Esophagus muscularis mucosa (tissue), 4 donors: ENCODE measurements around the gene METTL4. TPM values are rescaled to one million over a fixed set of nuclear protein-coding genes. Genes with fewer than 3 reads are reported as not detected.

Experiments
- DNase-seq: peaks from one replicate; pipeline ENCODE4 v3.0.0-alpha.2; 2017; ENCODE audit errors: extremely low spot score
- H3K27ac ChIP-seq, 4 donors: fragments of 200-600 bp; sonication (generic); replicated peaks in 1 of 4; 1 replicate in 3 of 4; 2 replicates in 1 of 4; pipeline ENCODE4 v1.5.1; 2016 to 2019; ENCODE audit warnings: mild to moderate bottlenecking in 1 of 4
- H3K27me3 ChIP-seq, 4 donors: fragments of 200-600 bp; sonication (generic); one replicate each; pipeline versions ENCODE4 v1.5.1 to v1.6.0; 2016 to 2019
- H3K36me3 ChIP-seq, 4 donors: fragments of 200-600 bp; sonication (generic); one replicate each; pipeline ENCODE4 v1.5.1; 2016 to 2019
- H3K4me1 ChIP-seq, 4 donors: fragments of 200-600 bp; sonication (generic); one replicate each; pipeline ENCODE4 v1.5.1; 2016 to 2019
- H3K4me3 ChIP-seq, 4 donors: fragments of 200-600 bp; sonication (generic); 1 replicate in 2 of 4; 2 replicates in 2 of 4; pipeline ENCODE4 v1.5.1; 2016 to 2019; ENCODE audit warnings: mild to moderate bottlenecking in 4 of 4, moderate library complexity in 1 of 4
- H3K9me3 ChIP-seq, 4 donors: fragments of 200-600 bp; sonication (generic); 1 replicate in 3 of 4; 2 replicates in 1 of 4; pipeline ENCODE4 v1.5.1; 2016 to 2019
- EP300 ChIP-seq: sonication (generic); formaldehyde crosslinking; IDR thresholded peaks from one replicate; pipeline ENCODE4 v1.6.1; 2017; ENCODE audit warnings: antibody characterized with exemption
- POLR2A ChIP-seq: fragments of 450-650 bp; IDR thresholded peaks from one replicate; pipeline ENCODE4 v1.6.1; 2017; ENCODE audit warnings: antibody characterized with exemption, moderate library complexity, mild to moderate bottlenecking, low read depth
- POLR2AphosphoS5 ChIP-seq, 2 donors: sonication (generic); formaldehyde crosslinking; IDR thresholded peaks; one replicate each; pipeline ENCODE4 v1.6.1; 2017; ENCODE audit warnings: antibody characterized with exemption in 2 of 2
- WGBS: methylation state at CpG from one replicate; pipeline ENCODE4 v1.1.5; 2018; 5-methylcytosine and 5-hydroxymethylcytosine counted together
- intact Hi-C: fragments of 100-400 bp; cut with DNase I; formaldehyde crosslinking; loops from one replicate; pipeline ENCODE4 v1.15.1; 2023
- total RNA-seq, 4 donors: library from RNA; depleted of rRNA; stranded (reverse); fragments of >200 nt; gene quantifications; one replicate each; pipeline versions ENCODE4 v1.1.0 to v1.2.1, GENCODE V29; 2016
- TF ChIP-seq, protein P1 (sequence below), 3 experiments: fragments of 200-600 bp in 2 of 3; fragments of 450-650 bp in 1 of 3; sonication (generic) in 2 of 3; IDR thresholded peaks; one replicate each; pipeline ENCODE4 v1.5.1; 2017 to 2019; ENCODE audit warnings: antibody characterized with exemption in 3 of 3, mild to moderate bottlenecking in 2 of 3, moderate library complexity in 1 of 3

Gene METTL4
- total RNA-seq, 4 donors from 2014 or later: 4.3 to 8.3 (median 5.7) TPM

- 28% methylated on average over 5 of the region's 5 CpGs for WGBS
- no peaks in the 10 kb centered on the region for H3K36me3 ChIP-seq
Measured at GRCh38 chr18:2572892-2573291, 1.6 kb upstream of the METTL4 start.

GRCh38 chr18:2572171-2572569 lies 865 bp upstream of the METTL4 start:
- no peaks in the 10 kb centered on the region for H3K9me3 ChIP-seq
- 7% methylated on average over 1 of the region's 1 CpG for WGBS
- intact Hi-C loops: loop anchor here (5.0 kb wide), 1 partner anchor 85 kb away; the partner anchor contains the start of gene SMCHD1
- H3K27me3 ChIP-seq: peaks cover 0 to 7% (median 0%) of the 10 kb centered on the region in 4 donors
- H3K27ac ChIP-seq: no peak overlapping the region
- H3K36me3 ChIP-seq: peaks cover 0 to under 1% (median 0%) of the 10 kb centered on the region in 4 donors
- no peak overlapping the region for H3K4me3 ChIP-seq
- no peak for TF ChIP-seq EP300
- no peak for TF ChIP-seq POLR2AphosphoS5 (IDR thresholded peaks at IDR 0.05)
- no peak for TF ChIP-seq POLR2A
- TF ChIP-seq, protein P1, sequence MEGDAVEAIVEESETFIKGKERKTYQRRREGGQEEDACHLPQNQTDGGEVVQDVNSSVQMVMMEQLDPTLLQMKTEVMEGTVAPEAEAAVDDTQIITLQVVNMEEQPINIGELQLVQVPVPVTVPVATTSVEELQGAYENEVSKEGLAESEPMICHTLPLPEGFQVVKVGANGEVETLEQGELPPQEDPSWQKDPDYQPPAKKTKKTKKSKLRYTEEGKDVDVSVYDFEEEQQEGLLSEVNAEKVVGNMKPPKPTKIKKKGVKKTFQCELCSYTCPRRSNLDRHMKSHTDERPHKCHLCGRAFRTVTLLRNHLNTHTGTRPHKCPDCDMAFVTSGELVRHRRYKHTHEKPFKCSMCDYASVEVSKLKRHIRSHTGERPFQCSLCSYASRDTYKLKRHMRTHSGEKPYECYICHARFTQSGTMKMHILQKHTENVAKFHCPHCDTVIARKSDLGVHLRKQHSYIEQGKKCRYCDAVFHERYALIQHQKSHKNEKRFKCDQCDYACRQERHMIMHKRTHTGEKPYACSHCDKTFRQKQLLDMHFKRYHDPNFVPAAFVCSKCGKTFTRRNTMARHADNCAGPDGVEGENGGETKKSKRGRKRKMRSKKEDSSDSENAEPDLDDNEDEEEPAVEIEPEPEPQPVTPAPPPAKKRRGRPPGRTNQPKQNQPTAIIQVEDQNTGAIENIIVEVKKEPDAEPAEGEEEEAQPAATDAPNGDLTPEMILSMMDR (IDR thresholded peaks at IDR 0.05): no peak
- no peak for DNase-seq
- peaks cover 10 to 28% (median 25%) of the 10 kb centered on the region in 4 donors for H3K4me1 ChIP-seq

More at GRCh38 chr18:2572892-2573291, 1.6 kb upstream of the METTL4 start:
- intact Hi-C loops: loop anchor here (5.0 kb wide), 1 partner anchor 84 kb away; the partner anchor contains the start of gene SMCHD1
- no peak for DNase-seq
- no peak overlapping the region for H3K4me3 ChIP-seq
- TF ChIP-seq POLR2A: no peak
- TF ChIP-seq EP300: no peak
- TF ChIP-seq, protein P1 (IDR thresholded peaks at IDR 0.05): no peak
- no peak for TF ChIP-seq POLR2AphosphoS5 (IDR thresholded peaks at IDR 0.05)
- peaks cover 0 to 7% (median 0%) of the 10 kb centered on the region in 4 donors for H3K27me3 ChIP-seq
- H3K4me1 ChIP-seq: peaks cover 10 to 28% (median 25%) of the 10 kb centered on the region in 4 donors
- no peaks in the 10 kb centered on the region for H3K9me3 ChIP-seq
- H3K27ac ChIP-seq: no peak overlapping the region

DNA sequence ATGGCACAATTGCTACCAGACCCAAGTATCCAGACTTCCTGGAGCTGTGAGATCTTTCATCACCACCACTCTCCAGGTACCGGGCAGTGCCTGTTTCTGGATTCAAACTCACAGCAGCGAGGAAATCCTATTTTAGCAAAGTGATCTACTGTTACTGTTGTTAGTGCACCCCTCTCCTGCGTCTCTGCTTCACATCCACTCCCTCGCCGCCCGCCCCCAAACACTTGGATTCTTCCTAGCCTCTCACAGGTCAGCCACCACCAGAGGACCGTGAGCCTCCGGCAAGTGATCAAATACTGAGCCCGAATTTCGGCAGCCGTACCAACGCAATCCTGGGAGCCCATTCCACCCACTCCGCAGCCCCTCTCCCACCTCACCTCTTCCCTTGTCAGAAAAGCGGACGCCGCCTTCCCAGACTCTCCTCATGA lies 519 bp downstream of the METTL4 start:
- Histone ChIP-seq H3K9me3 (no peaks in the 10 kb centered on the region), H3K4me3 (peak overlapping the region; percentile 60 to 75 (median 69)), H3K27ac (peak overlapping the region; percentile 87 to 96 (median 90)), H3K36me3 (peaks cover 0 to 8% (median 0%) of the 10 kb centered on the region in 4 donors), H3K4me1 (peaks cover 10 to 28% (median 25%) of the 10 kb centered on the region in 4 donors), H3K27me3 (peaks cover 0 to 7% (median 0%) of the 10 kb centered on the region in 4 donors)
- DNase-seq: peak; percentile 93
- TF ChIP-seq, protein P1 (IDR thresholded peaks at IDR 0.05): peak in 1 of 3 experiments; percentile 9
- no peak for TF ChIP-seq POLR2AphosphoS5 (IDR thresholded peaks at IDR 0.05)
- WGBS: 0% methylated on average over 14 of the region's 16 CpGs
- intact Hi-C loops: loop anchor here (5.0 kb wide), 1 partner anchor 87 kb away; the partner anchor contains the start of gene SMCHD1

GRCh38 chr18:2569338-2570207 lies 1.7 kb downstream of the METTL4 start:
- Histone ChIP-seq H3K27ac (no peak overlapping the region), H3K4me3 (peak overlapping the region in 3 of 4 donors; percentile 60 to 72 (median 66)), H3K9me3 (no peaks in the 10 kb centered on the region), H3K36me3 (peaks cover 0 to 13% (median 3%) of the 10 kb centered on the region in 4 donors), H3K4me1 (peaks cover 10 to 28% (median 25%) of the 10 kb centered on the region in 4 donors), H3K27me3 (peaks cover 0 to 7% (median 0%) of the 10 kb centered on the region in 4 donors)
- DNase-seq: no peak
- WGBS: 90% methylated on average over 10 of the region's 10 CpGs
- TF ChIP-seq POLR2AphosphoS5 (IDR thresholded peaks at IDR 0.05) (no peak), EP300 (no peak), POLR2A (no peak)
- TF ChIP-seq, protein P1 (IDR thresholded peaks at IDR 0.05): no peak
- intact Hi-C loops: loop anchor here (5.0 kb wide), 1 partner anchor 88 kb away; the partner anchor contains the start of gene SMCHD1
